Suprapubic skin (tissue), 4 donors: ENCODE results near the gene MBP.

Experiments
- CTCF ChIP-seq, 2 donors: fragments of 200-600 bp in 1 of 2; fragments of 450-650 bp in 1 of 2; sonication (generic) in 1 of 2; IDR thresholded peaks; one replicate each; pipeline ENCODE4 v1.5.1; 2016 to 2019; ENCODE audit warnings: antibody characterized with exemption in 2 of 2, mild to moderate bottlenecking in 1 of 2, moderate library complexity in 1 of 2
- EP300 ChIP-seq: sonication (generic); formaldehyde crosslinking; IDR thresholded peaks from one replicate; pipeline ENCODE4 v1.6.1; 2017; ENCODE audit warnings: antibody characterized with exemption
- POLR2A ChIP-seq, 2 donors: fragments of 450-650 bp; IDR thresholded peaks; one replicate each; pipeline ENCODE4 v1.6.1; 2017; ENCODE audit warnings: antibody characterized with exemption in 2 of 2, mild to moderate bottlenecking in 2 of 2, moderate library complexity in 2 of 2
- POLR2AphosphoS5 ChIP-seq, 3 donors: sonication (generic); formaldehyde crosslinking; IDR thresholded peaks; one replicate each; pipeline ENCODE4 v1.6.1; 2017; ENCODE audit warnings: antibody characterized with exemption in 3 of 3

GRCh38 chr18:77061281-77061945 lies 71.2 kb downstream of the MBP start:
- no peak for TF ChIP-seq POLR2AphosphoS5 (IDR thresholded peaks at IDR 0.05)
- TF ChIP-seq POLR2A (IDR thresholded peaks at IDR 0.05): no peak
- no peak for TF ChIP-seq CTCF (IDR thresholded peaks at IDR 0.05)
- TF ChIP-seq EP300: no peak
